Measurements from ENCODE around the gene ZCCHC4.

- TF ChIP-seq ASH2L (IDR thresholded peaks at IDR 0.05; ENCODE audit: low read length) (no peak), SIX5 (IDR thresholded peaks at IDR 0.05; ENCODE audit: low read depth, low read length) (no peak), PHF8 (conservative IDR thresholded peaks at IDR 0.05; ENCODE audit: low read depth, low read length) (no peak), POLR2A (IDR thresholded peaks at IDR 0.05; ENCODE audit: control extremely low read depth in 1 of 2, low read depth in 2 of 2, low read length in 2 of 2) (no peak), BRCA1 (IDR thresholded peaks at IDR 0.05; ENCODE audit: low read depth, low read length) (no peak), CHD2 (IDR thresholded peaks at IDR 0.05; ENCODE audit: low read length) (no peak), RAD21 (IDR thresholded peaks at IDR 0.05 in 1 of 2, conservative IDR thresholded peaks at IDR 0.05 in 1 of 2; ENCODE audit: low read depth in 2 of 2, low read length in 2 of 2) (no peak), NRF1 (IDR thresholded peaks at IDR 0.05; ENCODE audit: low read depth, low read length) (no peak), POLR2AphosphoS5 (IDR thresholded peaks at IDR 0.05; ENCODE audit: low read depth, low read length) (no peak), SP1 (IDR thresholded peaks at IDR 0.05; ENCODE audit: low read depth, low read length) (no peak), CTCF (IDR thresholded peaks at IDR 0.05; ENCODE audit: control extremely low read depth in 1 of 3, insufficient read depth in 1 of 3, low read depth in 1 of 3, low read length in 3 of 3) (no peak)
These were observed 14.9 kb upstream of the ZCCHC4 start for GRCh38 chr4:25297528-25298242.
